ENCODE measurements around the gene NAGA. TPM values are rescaled to one million over a fixed set of nuclear protein-coding genes. Genes with fewer than 3 reads are reported as not detected.

Gene NAGA
- total and polyA plus RNA-seq, 2 experiments from 2014 or later = 25.9 to 40.4 TPM

- H3K9me3 ChIP-seq (ENCODE audit: low read depth) = no peaks in the 10 kb centered on the region
- H3F3A ChIP-seq (ENCODE audit: insufficient read depth) = no peaks in the 10 kb centered on the region
- H3K4me3 ChIP-seq = no peak overlapping the region
- no peaks in the 10 kb centered on the region for H3K27me3 ChIP-seq (replicated peaks; ENCODE audit: insufficient read depth)
- DNase-seq = no peak
- H3K79me2 ChIP-seq (ENCODE audit: insufficient read depth) = no peaks in the 10 kb centered on the region
- no peaks in the 10 kb centered on the region for H4K20me1 ChIP-seq (ENCODE audit: insufficient read depth)
- no peak overlapping the region for H3K9ac ChIP-seq
- no peaks in the 10 kb centered on the region for H3K9me2 ChIP-seq (ENCODE audit: insufficient read depth)
- no peak overlapping the region for H2AFZ ChIP-seq
- H3K4me1 ChIP-seq (ENCODE audit: insufficient read depth) = no peaks in the 10 kb centered on the region
- H3K27ac ChIP-seq = no peak overlapping the region
- no peaks in the 10 kb centered on the region for H3K36me3 ChIP-seq (ENCODE audit: low read depth)
- WGBS, 2 experiments (ENCODE audit: low coverage in 1 of 2, low lambda C conversion rate in 2 of 2, missing lambda C conversion rate in 2 of 2) = 3 to 7% methylated on average over 1 of the region's 1 CpG
- TF ChIP-seq EZH2phosphoT487 (IDR thresholded peaks at IDR 0.05; ENCODE audit: insufficient read depth, low read depth) = no peak
- TF ChIP-seq EZH2 (IDR thresholded peaks at IDR 0.05; ENCODE audit: insufficient read depth, poor library complexity, severe bottlenecking) = no peak
- in situ Hi-C loops (cut with MboI) = no loop called here
- H3K4me2 ChIP-seq (ENCODE audit: unreplicated experiment) = no peak overlapping the region
Measured at GRCh38 chr22:42025421-42025820, 45.2 kb downstream of the NAGA start.

- 66 to 70% methylated on average over 2 of the region's 2 CpGs for WGBS, 2 experiments (ENCODE audit: low coverage in 1 of 2, low lambda C conversion rate in 2 of 2, missing lambda C conversion rate in 2 of 2)
- DNase-seq = no peak
- no peak overlapping the region for H3K4me2 ChIP-seq (ENCODE audit: unreplicated experiment)
- no peak overlapping the region for H2AFZ ChIP-seq
- in situ Hi-C loops (cut with MboI) = no loop called here
- no peak overlapping the region for H3K4me3 ChIP-seq
- no peaks in the 10 kb centered on the region for H3K4me1 ChIP-seq (ENCODE audit: insufficient read depth)
- no peaks in the 10 kb centered on the region for H3K9me2 ChIP-seq (ENCODE audit: insufficient read depth)
- no peaks in the 10 kb centered on the region for H3K9me3 ChIP-seq (ENCODE audit: low read depth)
- no peaks in the 10 kb centered on the region for H4K20me1 ChIP-seq (ENCODE audit: insufficient read depth)
- H3K36me3 ChIP-seq (ENCODE audit: low read depth) = no peaks in the 10 kb centered on the region
- no peaks in the 10 kb centered on the region for H3F3A ChIP-seq (ENCODE audit: insufficient read depth)
- H3K27me3 ChIP-seq (replicated peaks; ENCODE audit: insufficient read depth) = no peaks in the 10 kb centered on the region
- H3K79me2 ChIP-seq (ENCODE audit: insufficient read depth) = no peaks in the 10 kb centered on the region
- H3K27ac ChIP-seq = no peak overlapping the region
- TF ChIP-seq EZH2 (IDR thresholded peaks at IDR 0.05; ENCODE audit: insufficient read depth, poor library complexity, severe bottlenecking) (no peak), EZH2phosphoT487 (IDR thresholded peaks at IDR 0.05; ENCODE audit: insufficient read depth, low read depth) (no peak)
- H3K9ac ChIP-seq = no peak overlapping the region
Measured at GRCh38 chr22:42022162-42022847, 48.3 kb downstream of the NAGA start.

- DNase-seq = no peak
- no peaks in the 10 kb centered on the region for H4K20me1 ChIP-seq (ENCODE audit: insufficient read depth)
- H3K9me2 ChIP-seq (ENCODE audit: insufficient read depth) = no peaks in the 10 kb centered on the region
- 52 to 56% methylated on average over 2 of the region's 2 CpGs for WGBS, 2 experiments (ENCODE audit: low coverage in 1 of 2, low lambda C conversion rate in 2 of 2, missing lambda C conversion rate in 2 of 2)
- H3K9ac ChIP-seq = no peak overlapping the region
- H3K27ac ChIP-seq = no peak overlapping the region
- H3F3A ChIP-seq (ENCODE audit: insufficient read depth) = no peaks in the 10 kb centered on the region
- H2AFZ ChIP-seq = no peak overlapping the region
- H3K9me3 ChIP-seq (ENCODE audit: low read depth) = no peaks in the 10 kb centered on the region
- in situ Hi-C loops (cut with MboI) = no loop called here
- no peak for TF ChIP-seq EZH2phosphoT487 (IDR thresholded peaks at IDR 0.05; ENCODE audit: insufficient read depth, low read depth)
- no peak overlapping the region for H3K4me2 ChIP-seq (ENCODE audit: unreplicated experiment)
- no peaks in the 10 kb centered on the region for H3K79me2 ChIP-seq (ENCODE audit: insufficient read depth)
- no peaks in the 10 kb centered on the region for H3K36me3 ChIP-seq (ENCODE audit: low read depth)
- no peaks in the 10 kb centered on the region for H3K27me3 ChIP-seq (replicated peaks; ENCODE audit: insufficient read depth)
- no peaks in the 10 kb centered on the region for H3K4me1 ChIP-seq (ENCODE audit: insufficient read depth)
- no peak overlapping the region for H3K4me3 ChIP-seq
Measured at GRCh38 chr22:42021571-42021970, 49.0 kb downstream of the NAGA start.

- H4K20me1 ChIP-seq (ENCODE audit: insufficient read depth) = no peaks in the 10 kb centered on the region
- 21 to 40% methylated on average over 1 of the region's 1 CpG for WGBS, 2 experiments (ENCODE audit: low coverage in 1 of 2, low lambda C conversion rate in 2 of 2, missing lambda C conversion rate in 2 of 2)
- no peaks in the 10 kb centered on the region for H3K79me2 ChIP-seq (ENCODE audit: insufficient read depth)
- H3K4me3 ChIP-seq = no peak overlapping the region
- H3F3A ChIP-seq (ENCODE audit: insufficient read depth) = no peaks in the 10 kb centered on the region
- TF ChIP-seq EZH2 (IDR thresholded peaks at IDR 0.05; ENCODE audit: insufficient read depth, poor library complexity, severe bottlenecking) = no peak
- TF ChIP-seq EZH2phosphoT487 (IDR thresholded peaks at IDR 0.05; ENCODE audit: insufficient read depth, low read depth) = no peak
- H3K27ac ChIP-seq = no peak overlapping the region
- H3K27me3 ChIP-seq (replicated peaks; ENCODE audit: insufficient read depth) = no peaks in the 10 kb centered on the region
- H3K36me3 ChIP-seq (ENCODE audit: low read depth) = no peaks in the 10 kb centered on the region
- H3K9me2 ChIP-seq (ENCODE audit: insufficient read depth) = no peaks in the 10 kb centered on the region
- H3K4me2 ChIP-seq (ENCODE audit: unreplicated experiment) = no peak overlapping the region
- no peaks in the 10 kb centered on the region for H3K4me1 ChIP-seq (ENCODE audit: insufficient read depth)
- H2AFZ ChIP-seq = no peak overlapping the region
- no peak for DNase-seq
- in situ Hi-C loops (cut with MboI) = no loop called here
- H3K9me3 ChIP-seq (ENCODE audit: low read depth) = no peaks in the 10 kb centered on the region
- no peak overlapping the region for H3K9ac ChIP-seq
Measured at GRCh38 chr22:42018224-42018623, 52.4 kb downstream of the NAGA start.

GRCh38 chr22:42016111-42016510, 54.5 kb downstream of the NAGA start:
- in situ Hi-C loops (cut with MboI) = no loop called here
- H3K4me3 ChIP-seq = no peak overlapping the region
- TF ChIP-seq EZH2phosphoT487 (IDR thresholded peaks at IDR 0.05; ENCODE audit: insufficient read depth, low read depth) (no peak), EZH2 (IDR thresholded peaks at IDR 0.05; ENCODE audit: insufficient read depth, poor library complexity, severe bottlenecking) (no peak)
- no peak overlapping the region for H3K9ac ChIP-seq
- H4K20me1 ChIP-seq (ENCODE audit: insufficient read depth) = no peaks in the 10 kb centered on the region
- H3K27me3 ChIP-seq (replicated peaks; ENCODE audit: insufficient read depth) = no peaks in the 10 kb centered on the region
- no peak overlapping the region for H2AFZ ChIP-seq
- H3K36me3 ChIP-seq (ENCODE audit: low read depth) = no peaks in the 10 kb centered on the region
- no peaks in the 10 kb centered on the region for H3F3A ChIP-seq (ENCODE audit: insufficient read depth)
- WGBS, 2 experiments (ENCODE audit: low coverage in 1 of 2, low lambda C conversion rate in 2 of 2, missing lambda C conversion rate in 2 of 2) = 70 to 72% methylated on average over 10 of the region's 10 CpGs
- H3K9me3 ChIP-seq (ENCODE audit: low read depth) = no peaks in the 10 kb centered on the region
- no peaks in the 10 kb centered on the region for H3K79me2 ChIP-seq (ENCODE audit: insufficient read depth)
- no peak overlapping the region for H3K4me2 ChIP-seq (ENCODE audit: unreplicated experiment)
- no peaks in the 10 kb centered on the region for H3K4me1 ChIP-seq (ENCODE audit: insufficient read depth)
- no peak for DNase-seq
- no peak overlapping the region for H3K27ac ChIP-seq
- no peaks in the 10 kb centered on the region for H3K9me2 ChIP-seq (ENCODE audit: insufficient read depth)
